Right lobe of liver (tissue), 4 donors: ENCODE measurements around the gene FYN.

Experiments used
- CTCF ChIP-seq, 4 donors: fragments of 200-600 bp in 3 of 4; fragments of 450-650 bp in 1 of 4; IDR thresholded peaks; one replicate each; pipeline versions ENCODE4 v1.5.1 to v1.8.0; 2016 to 2022; ENCODE audit warnings: antibody characterized with exemption in 4 of 4, mild to moderate bottlenecking in 2 of 4
- POLR2A ChIP-seq: fragments of 450-650 bp; IDR thresholded peaks from one replicate; pipeline ENCODE4 v1.6.1; 2017; ENCODE audit warnings: antibody characterized with exemption, mild to moderate bottlenecking
- donor health status: DM: no; HTN: no; CAD: no.
- donor health status: DM: no; HTN: no; CAD: no.
- donor health status: DM: no; HTN: yes; CAD: no.

DNA sequence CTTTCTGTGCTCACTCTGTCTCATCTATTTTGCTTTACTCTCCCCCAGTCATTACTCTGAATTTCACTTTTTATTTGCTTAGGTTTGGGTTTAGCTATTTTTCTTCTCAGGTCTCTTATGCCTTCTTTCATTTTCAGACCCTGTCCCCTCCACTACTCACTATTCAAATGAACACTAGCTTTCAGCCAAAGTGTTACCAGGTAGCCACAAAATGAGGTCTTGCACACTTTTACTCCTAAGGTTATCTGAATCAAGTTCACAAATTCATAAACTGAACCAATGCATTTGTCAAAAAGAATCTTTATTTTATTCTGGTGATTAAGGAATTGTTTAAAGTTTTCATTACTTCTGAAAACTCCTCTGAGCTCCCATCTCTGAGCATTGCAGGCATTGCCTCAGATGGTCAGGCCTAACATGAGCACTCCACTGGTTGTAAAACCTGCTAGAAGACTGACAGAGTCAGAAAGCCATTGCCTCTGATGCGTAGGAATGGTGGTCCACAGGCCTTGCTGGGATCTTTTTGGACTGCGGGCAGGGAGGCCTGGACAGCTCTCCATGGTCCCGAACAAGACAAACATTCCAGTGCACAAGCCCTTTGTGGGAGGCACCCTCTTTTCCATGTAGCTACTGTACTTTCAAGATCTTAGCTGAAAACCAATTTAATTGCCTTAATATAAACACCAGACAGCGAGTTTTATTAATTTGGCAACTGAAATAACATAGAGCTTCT, 48.5 kb downstream of the FYN start:
- TF ChIP-seq CTCF (IDR thresholded peaks at IDR 0.05), result no peak
- no peak for TF ChIP-seq POLR2A
